Stimulated activated CD4-positive, alpha-beta T cell treated with anti-CD3 and anti-CD28 coated beads, Interleukin-1b, Interleukin-23, amount 100 ng/mL, for 4 hours (primary cell): ENCODE measurements around the gene DCT.
"Not testable (repeated sequence)": the region's sequence is repeated elsewhere in the genome, so short reads cannot be mapped to it uniquely, and the experiment has no call there.

Experiments used
- DNase-seq, 2 donors: peaks; one replicate each; pipeline ENCODE4 v3.0.0-alpha.2; 2020; ENCODE audit warnings: low read depth in 2 of 2

Gene DCT

DNA sequence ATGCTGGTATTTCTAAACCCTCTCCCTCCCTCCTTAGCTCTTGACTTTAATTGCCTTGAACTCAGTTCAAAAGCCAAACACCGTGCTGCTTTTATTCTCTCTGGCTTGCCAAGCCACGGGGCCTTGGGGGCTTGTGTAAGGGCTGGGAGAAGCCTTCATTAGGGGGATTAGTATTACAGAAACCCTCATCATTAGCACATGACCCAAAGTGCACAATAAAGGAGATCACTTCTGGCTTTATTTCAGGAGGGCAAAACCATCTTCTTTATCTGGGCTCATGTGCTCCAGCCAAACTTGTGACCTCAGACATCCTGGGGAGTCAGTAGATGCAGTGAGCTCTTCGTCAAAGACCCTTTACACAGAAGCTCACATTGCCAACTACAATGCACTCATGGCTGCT, at the start of gene DCT:
Gene DCT, minus strand, starts transcription at position 67 of the 400 bp plus-strand sequence. CDS start 427 bp downstream, outside the sequence.
- no peak for DNase-seq

DNA sequence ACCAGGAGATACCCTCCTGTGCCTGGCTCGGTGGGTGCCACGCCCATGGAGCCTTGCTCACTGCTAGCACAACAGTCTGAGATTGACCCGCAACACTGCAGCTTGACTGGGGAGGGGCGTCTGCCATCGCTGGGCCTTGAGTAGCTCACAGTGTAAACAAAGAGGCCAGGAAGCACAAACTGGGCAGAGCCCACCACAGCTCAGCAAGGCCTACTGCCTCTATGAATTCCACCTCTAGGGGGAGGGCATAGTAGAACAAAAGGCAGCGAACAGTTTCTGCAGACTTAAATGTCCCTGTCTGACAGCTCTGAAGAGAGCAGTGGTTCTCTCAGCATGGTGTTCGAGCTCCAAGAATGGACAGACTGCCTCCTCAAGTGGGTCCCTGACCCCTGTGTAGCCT, 47.5 kb upstream of the DCT start:
- not testable (repeated sequence) for DNase-seq

DNA sequence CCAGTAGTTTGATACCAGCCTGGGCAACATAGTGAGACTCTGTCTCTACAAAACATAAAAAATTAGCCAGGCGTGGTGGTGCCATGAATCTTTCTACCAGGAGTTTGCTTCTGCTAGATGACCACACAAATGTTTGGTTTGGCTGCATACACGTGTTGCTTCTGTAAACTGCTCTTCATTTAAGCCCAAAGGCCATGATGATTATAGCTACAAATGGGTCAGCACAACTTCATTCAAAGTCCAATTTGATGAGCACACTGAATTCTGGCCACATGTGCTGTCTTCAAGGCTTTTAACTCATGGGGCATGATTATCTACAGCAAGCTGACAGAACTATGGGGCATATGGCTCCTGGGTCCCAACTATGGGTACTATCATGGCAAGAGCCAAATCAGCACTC, 46.3 kb upstream of the DCT start:
- no peak for DNase-seq

DNA sequence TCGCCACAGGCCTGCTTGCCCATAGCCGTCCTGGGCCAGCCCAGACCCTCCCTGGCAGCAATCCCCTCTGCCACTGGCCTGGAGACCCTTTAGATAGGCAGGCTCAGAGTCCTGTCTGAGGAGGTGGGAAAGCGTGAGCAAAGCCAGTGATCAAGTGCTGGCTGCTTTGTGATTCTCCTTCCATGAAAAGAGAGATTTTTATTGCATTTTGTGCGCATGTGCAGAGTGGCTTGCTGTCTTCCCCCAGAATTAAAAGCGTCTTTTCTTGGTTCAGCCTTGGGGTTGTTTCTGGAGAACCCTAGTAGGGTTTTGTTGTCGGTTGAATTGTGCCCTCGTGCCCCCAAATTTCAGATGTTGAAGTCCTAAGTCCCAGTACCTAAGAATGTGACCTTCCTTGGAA, 44.9 kb upstream of the DCT start:
- no peak for DNase-seq

DNA sequence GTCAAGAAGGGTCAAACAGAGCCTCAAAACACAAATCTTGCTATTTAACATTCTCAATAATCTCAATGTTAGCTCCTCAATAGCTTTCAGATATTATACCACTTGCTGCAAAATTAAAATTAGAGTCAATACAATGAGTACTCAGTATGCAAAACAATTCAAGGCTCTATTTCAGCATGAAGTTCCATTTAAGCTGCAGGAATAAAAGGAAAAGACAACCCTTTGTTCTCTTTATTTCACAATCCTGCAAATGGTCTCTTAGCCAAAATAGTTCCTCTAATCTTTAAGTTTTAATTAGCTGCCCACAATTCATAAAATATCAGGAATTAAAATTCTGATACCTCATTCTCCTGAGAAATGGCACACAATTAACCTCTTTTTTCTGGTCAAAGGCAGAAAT, 40.5 kb upstream of the DCT start:
- DNase-seq = no peak

DNA sequence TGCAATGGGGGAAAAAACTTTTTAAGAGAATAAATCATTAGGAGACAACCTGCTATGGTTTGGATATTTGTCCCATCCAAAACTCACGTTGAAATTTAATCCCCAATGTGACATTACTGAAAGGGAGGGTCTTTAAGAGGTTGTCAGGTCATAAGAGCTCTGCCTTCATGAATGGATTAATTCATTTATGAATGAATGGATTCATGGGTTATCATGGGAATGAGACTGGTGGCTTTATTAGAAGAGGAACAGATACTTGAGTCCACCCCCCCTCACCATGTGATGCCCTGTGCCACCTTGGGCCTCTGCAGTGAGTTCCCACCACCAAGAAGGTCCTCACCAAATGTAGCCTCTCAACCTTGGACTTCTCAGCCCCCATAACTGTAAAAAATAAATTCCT, 37.0 kb upstream of the DCT start:
- DNase-seq = no peak

DNA sequence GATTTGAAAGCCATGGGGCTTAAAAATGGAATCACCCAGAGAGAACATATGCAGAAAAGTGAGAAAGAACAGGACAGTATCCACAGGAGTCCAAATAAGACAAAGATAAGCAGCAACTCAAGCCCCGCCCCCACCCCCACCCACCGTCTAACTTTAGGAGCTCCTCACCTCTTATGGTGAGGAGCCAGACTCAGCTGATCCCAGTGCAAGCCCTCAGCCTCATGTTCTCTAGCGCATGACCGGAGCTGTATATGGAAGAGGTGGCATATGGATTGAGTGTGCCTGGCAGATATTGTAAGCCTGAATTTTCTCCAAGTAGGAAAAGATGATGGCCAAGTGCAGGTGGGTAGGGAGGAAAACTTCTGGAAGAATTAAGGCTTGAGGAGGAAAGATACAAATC, 36.4 kb upstream of the DCT start:
- no peak for DNase-seq

DNA sequence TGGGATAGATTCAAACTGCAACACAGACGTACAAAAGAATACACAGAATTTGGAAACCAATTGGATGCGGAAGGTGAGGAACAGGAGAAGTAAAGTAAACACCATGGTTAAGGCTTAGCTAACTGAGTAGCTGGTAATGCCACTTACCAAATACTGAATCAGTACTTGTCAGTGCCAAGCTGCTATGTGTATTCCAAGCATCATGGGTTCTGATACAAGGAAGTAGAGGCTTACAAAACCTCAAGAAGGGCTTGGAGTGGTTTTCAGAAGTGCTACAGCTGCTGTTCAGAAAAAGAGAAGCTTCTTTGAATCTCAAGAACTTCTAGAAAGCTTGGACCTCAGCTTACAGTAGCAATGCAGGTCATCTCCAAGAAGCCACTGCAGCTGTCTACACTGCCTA, 35.9 kb upstream of the DCT start:
- no peak for DNase-seq

DNA sequence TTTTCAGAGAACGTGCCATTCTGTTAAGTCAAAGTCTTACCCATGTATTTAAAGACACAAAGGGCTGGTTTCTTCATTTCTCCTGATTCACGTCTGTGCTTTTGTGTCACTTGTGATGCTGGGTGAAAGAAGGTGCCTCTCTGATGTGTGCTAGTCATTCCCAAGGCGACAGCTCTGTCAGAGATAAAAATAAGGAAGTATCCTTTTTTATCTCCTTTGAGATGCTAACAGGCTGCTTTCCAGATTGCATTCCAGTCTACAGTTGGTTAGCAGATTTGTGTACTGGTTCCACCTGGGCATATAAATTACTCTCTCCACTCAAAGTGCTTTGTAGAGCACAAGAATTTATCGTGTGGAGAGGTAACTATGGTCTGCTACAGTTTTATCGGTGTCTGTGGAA, 33.5 kb upstream of the DCT start:
- no peak for DNase-seq

DNA sequence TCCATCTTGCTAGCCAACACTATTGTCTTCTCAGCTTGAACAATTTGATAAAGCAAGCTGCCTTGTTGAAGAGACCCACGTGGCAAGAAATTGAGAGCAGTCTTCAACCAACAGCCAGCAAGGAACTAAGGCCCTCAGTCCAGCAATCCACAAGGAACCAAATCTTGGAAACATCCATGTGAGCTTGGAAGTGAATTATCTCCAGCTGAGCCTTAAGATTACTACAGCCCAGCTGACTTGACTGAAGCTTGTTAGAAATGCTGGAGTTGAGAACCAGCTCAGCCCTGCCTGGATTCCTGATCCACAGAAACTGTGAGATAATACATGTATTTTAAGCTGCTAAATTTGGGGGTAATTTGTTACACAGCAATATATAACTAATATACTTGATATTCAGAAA, 26.2 kb upstream of the DCT start:
- DNase-seq = no peak

DNA sequence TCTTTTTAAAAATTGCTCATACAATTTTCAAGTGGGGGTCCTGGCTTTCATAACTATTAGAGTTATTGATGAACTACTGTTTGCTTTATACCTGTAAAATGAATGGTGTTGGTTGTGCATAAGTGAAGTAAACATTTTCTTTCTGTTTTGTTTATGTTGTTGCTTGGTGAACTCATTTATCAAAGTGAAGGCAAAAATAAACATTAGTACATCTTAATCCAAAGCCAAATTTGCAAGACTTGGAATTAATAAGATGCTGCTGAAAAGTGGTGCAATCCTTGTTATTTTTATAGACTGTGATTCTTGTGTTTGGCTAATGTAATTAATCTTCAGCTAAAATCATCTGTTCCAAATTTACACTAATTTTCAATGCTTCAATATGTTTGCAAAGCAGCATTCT, 24.4 kb upstream of the DCT start:
- DNase-seq = no peak

DNA sequence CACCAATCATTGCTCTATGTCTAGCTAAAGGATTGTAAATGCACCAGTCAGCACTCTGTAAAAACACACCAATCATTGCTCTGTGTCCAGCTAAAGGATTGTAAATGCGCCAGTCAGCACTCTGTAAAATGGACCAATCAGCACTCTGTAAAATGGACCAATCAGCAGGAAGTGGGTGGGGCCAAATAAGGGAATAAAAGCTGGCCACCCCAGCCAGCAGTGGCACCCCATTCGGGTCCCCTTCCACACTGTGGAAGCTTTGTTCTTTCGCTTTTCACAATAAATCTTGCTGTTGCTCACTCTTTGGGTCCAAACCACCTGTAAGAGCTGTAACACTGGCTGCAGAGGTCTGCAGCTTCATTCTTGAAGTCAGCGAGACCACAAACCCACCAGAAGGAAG, 19.3 kb upstream of the DCT start:
- not testable (repeated sequence) for DNase-seq

DNA sequence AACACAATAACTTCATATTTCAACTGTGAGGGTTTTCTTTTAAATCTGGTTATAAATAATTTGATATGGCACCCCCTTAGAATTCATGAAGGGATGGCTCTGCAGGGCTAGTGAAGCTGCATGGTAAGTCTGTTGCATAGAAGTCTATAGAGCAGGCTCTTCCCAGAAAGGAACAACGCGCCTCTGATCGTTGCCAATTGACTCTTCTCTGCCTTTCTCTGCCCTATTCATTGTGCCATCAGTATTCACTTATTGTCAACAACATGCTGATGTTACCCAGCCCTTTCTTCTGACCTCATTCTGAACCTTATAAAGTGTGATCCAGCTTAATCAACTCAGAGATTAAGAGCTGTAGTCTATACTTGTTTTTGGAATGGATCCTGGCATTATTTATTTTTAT, 16.3 kb upstream of the DCT start:
- no peak for DNase-seq

DNA sequence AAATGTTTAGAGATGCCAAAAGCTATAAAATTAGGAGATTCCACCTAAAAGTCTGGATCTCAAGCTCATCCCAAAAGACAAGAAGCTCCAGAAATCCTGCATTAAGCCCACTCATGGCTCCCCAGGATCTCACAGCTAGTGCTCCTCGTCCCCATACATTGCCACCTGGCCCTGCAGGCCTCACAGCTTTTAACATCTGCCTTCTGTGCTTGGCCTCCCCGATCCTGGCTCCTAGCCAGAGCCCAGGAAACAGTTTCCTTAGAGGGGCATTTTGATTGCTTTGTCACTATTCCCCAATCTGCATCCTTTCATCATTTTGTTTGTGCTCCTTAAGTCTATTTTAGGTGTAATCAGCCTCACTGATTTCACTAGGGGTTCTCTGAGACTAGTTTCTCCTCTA, 14.5 kb upstream of the DCT start:
- no peak for DNase-seq

DNA sequence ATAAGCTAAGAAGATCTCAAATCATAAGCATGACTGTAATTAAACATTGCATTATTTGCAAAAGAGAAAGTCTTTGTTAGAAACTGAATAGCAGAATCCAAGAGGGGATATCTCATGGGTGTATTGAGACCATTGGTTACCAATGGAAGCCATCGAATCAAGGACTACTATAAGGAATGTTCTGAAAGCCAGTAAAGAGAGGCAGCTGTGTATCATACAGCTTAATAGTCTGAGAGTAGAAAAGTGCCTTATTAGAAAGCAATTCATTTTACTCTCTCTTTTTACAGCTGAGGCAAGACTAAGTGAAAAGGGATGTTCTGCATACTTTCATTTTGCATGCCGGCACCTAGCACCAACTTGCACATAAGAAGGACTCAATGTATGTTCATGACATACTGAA, 7.6 kb upstream of the DCT start:
- no peak for DNase-seq

DNA sequence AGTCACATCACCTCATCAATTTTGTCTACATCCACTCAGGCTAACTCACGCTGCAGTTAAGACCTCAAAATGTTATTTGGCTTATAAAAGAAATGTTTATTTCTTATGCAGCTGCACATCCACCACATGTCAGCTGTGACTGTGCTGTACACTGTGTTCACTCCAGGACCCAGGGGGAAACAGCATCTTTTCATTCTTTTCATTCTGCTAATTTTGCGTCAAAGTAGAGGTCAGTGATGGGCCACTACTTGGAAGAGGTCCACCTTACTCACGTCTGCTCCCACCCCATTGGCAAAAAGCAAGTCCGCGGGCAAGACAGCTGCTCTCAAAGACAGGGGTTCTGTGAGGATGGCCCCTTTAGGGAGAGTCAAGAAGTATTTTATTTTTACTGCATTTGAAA, 4.5 kb upstream of the DCT start:
- no peak for DNase-seq

DNA sequence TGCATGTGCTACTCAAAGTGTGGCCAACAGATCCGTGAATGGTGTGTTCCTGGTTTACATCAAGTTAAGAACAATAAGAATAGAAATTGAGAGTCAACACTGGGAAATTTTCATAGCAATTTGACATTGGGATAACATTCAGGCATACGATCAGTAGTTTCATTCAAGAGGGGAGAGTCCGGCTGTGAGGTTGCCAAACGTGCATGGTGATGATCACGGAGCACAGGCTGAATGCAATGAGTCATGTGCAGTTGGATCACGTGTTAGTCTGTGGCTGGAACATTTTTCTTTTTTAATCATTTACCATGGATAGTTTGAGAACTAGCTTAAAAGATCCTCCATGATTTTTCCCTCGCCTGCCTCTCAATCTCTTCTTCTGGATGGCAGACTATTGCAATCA, 2.5 kb upstream of the DCT start:
- no peak for DNase-seq

DNA sequence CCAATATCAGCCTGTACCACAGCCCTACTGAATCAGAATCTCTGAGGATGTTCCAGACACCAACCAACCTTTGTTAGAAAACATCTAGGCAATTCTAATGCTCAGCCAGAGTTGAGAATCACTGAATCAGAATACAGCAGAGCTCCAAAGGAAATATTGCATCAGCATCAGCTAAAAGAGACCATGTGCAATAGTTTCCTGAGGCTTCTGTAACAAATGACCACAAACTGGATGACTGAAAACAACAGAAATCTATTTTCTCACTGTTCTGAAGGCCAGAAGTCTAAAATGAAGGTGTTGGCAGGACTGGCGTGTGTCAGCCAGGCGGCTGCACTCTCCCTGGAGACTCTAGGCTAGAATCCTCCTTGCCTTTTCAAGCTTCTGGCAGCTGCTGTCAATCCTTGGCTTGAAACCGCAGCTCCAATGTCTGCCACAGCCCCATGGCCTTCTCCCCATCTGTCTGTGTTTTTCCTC, 1.2 kb upstream of the DCT start:
- no peak for DNase-seq

DNA sequence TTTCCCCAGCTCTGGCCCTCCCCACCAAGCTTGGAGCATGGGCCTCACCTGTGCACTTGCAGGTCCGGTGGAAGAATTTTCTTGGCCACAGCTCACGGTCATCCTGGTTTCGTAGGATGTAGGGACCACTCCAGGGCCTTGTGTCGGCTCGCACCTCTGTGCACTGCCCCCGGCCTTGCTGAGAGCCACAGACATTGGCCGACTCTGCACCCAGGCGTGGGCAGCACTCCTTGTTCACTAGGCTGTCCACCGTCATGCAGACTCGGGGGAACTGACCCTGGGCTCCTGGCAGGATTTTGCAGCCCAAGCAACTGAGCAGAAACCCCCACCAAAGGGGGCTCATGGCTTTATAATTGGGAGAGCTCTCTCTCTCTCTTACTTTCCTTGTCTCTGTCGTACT, 569 bp downstream of the DCT start:
- no peak for DNase-seq

DNA sequence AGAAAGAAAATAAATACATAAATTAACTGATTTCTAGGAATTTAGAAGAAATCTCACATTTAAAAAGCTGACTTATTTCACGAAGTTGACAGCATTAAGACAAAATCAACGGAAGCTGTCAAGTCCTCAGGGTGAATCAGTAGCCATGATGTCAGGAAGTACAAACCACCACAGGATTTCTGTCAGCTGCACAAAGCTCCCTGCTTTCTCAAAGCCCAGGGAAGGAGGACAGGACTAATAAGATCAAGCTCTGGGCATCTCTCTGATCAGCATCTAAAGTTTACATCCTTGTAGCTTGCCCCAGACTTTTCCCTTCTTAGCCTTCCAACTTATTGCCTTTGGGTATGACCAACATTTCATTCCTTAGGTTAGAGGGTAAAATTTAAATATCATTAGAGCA, 9.4 kb downstream of the DCT start:
- no peak for DNase-seq

DNA sequence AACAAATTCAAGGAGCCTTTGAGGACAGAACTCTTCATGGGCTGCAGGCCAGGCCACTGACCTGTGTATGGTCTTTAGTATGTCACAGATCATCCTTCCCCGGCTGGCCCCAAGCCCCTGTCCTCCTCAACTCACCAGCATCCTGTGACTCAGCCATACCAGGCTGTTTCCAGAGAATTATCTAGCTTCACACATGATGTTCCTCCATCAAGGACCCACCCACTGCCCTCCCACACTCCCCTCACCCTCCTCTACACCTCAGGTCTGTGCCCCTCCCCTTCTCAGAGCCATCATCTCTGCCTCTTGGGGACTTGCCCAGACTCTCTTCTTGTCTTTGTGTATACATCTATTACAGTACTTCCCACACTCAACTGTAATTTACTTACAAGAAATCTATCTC, 14.7 kb downstream of the DCT start:
- peak; percentile 15 to 18 for DNase-seq

DNA sequence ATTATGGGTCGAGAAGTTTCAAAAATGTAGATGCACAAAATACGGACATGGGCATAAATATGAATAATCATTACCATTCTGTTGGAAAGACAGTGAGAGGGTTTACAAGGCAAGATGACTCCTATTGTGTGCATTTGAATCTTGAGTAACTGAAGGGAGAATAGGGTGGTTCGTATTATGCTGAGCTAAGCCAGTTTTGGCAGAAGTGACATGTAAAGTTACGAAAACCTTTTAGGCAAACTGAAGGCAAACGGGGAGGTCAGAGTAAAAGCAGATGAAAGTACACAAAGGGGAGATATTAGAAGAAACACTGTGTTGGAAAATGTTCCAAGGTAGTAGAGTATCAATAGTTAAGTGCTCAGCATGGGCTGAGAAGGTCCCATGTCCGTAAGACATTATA, 16.8 kb downstream of the DCT start:
- DNase-seq = no peak

DNA sequence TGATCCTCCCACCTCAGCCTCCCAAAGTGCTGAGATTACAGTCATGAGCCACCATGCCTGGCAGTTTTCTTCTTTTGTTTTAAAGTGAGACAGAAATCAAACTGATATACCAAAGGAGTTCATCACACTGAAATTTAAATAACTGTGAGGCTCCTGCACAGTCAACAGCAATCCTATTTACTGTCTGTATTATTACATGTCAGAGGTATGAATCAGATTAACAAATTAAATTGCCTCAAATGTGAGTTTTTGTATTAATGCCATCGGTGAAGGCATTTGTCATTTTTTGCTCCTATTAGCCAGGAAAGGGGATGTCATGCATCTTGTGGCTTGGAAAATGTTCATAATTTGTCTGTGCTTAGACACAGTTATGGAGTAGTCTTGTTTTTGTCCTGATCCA, 20.4 kb downstream of the DCT start:
- DNase-seq = no peak

DNA sequence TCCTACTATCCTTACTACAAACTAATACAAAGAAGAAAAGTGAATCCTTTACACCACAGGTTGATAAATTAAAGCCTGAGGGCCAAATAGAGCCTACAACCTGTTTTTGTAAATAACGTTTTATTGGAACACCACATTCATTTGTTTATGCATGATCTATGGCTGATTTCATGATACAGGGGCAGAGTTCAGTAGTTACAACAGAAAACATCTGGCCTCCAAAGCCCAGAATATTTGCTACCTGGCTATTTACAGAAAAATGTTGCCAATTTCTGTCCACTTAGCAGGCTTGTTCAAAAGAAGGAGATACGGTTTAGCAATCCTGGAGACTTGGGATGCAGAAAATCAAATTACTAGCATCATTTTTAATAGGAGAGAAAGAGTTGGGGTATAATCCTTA, 24.1 kb downstream of the DCT start:
- no peak for DNase-seq

DNA sequence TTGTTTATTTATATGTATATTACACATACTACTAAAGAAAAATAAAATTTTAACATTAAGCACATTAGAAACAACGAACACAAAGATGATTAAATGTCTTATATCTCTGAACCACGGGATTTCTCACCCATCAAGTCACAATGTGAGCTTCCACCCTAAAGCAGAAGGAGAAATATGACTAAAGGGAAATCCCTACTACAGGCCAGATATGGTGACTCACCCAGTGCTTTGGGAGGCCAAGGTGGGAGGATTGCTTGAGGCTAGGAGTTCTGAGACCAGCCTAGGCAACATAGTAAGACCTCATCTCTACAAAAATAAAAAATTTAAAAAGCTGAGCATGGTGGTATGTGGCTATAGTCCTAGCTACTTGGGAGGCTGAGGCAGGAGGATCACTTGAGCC, 24.6 kb downstream of the DCT start:
- DNase-seq = no peak
